Fibroblast of gingiva (primary cell): ENCODE results near the gene SCN7A.
A peak's percentile ranks its signal among the peaks of the same experiment; 100 is the strongest.
"Not testable (repeated sequence)": the region's sequence is repeated elsewhere in the genome, so short reads cannot be mapped to it uniquely, and the experiment has no call there.

Source experiments
- DNase-seq: peaks from one replicate; pipeline ENCODE4 v3.0.0-alpha.2; 2011; ENCODE audit warnings: low read depth

SCN7A gene

DNA sequence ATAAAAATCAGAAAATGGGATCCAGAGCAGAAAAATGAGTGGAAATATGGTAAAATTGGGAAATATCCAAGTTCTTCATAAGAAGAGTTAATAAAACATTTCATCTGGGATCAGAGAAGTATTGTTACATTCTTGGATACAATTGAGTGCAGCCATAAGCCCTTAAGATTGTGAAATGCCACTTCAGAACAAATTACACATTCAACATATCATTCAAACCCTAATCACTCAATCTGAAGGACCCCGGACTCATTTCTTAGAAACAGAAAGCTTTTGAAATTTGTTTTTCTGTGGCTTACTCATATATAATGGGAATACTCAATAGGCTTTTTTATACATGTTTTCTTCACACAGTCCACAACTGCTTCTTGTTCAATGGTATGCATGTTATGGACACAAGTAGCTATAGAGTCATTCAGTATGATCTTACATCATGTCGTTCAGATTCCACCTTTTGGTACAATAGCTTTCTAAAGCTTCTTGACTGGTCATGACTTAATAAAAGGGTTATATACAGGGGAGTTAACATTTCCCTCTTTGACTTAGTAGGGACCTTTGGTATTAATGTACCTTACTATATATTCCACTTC, 39.9 kb downstream of the SCN7A start:
- DNase-seq, result no peak

DNA sequence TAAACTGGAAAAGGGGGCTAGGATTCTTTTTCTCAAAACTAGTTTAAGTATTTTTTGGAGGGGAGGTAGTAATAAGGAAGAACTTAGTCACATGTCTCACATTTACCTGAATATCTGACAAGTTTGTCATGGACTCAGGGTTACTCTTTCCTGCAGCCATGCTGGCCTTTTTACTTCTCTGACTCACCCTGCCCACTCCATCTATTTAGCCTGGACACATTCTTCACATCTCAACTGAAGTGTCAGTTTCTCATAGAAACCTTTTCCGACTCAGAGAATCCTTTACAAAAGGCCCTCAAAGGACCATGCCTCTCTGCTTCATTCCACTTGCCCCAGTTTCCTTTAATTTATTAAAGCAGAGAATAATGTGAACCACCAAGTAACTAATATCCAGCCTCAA, 42.6 kb downstream of the SCN7A start:
- no peak for DNase-seq

DNA sequence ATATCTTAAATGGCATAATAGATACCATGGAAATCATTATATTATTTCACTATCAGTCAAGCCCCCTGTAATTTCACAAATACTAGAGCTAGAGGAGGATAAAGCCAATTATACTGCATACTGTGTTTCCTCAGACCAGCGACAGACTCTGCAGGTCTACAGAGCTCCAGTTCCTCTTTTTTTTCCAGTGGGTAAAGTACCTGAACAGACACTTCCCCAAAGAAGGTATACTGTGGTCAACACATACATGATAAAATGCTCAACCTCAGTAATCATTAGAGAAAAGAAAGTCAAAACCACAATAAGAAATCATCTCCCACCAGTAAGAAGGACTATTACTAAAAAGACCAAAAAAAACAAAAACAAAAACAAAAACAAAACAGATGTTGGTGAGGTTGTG, 44.6 kb downstream of the SCN7A start:
- no peak for DNase-seq

DNA sequence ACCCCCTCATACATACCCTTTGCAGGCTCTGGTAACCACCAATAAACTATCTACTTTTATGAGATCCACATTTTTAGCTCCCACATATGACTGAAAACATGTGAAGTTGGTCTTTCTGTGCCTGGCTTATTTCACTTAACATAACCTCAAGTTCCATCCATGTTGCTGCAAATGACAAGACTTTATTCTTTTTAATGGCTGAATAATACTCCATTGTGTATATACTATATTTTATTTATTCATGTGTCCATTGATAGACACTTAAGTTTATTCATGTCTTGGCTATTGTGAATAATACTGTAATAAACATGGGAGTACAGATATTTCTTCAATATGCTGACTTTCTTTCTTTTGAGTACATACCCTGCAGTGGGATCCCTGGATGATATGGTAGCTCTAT, 45.9 kb downstream of the SCN7A start:
- no peak for DNase-seq

DNA sequence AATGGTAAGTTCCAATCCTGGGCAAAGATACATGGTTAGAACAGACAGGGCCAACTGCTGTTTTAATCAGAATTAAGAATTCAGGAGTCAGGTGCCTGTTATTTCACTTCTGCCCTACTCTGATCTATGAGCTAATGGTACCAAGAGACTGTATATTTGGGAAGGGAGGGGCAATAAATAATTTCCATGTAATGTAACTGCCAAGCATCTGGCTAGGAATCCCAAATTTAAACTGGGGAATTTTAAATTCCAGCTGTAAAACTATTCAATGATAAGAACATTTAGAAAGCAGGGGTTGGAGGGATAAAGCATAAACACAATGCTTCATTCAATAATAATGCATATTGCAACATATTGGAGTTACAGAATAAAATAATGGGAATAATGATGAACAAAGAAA, 49.7 kb downstream of the SCN7A start:
- DNase-seq, result no peak

DNA sequence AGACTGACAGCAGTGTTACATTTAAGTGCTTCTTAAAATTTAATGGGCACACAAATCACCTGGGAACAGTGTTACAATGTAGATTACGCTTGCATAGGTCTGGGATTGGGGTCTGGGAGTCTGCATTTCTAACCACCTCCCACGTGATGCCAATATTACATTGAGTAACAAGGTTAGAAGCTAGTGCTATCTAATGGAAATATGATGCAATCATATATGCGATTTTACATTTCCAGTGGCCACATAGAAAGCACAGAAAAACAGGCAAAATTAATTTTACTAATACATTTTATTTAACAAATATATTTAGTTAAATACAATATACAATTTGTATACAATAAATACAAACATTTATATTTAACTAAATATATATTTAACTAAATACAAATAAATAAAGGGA, 53.7 kb downstream of the SCN7A start:
- DNase-seq, result no peak

DNA sequence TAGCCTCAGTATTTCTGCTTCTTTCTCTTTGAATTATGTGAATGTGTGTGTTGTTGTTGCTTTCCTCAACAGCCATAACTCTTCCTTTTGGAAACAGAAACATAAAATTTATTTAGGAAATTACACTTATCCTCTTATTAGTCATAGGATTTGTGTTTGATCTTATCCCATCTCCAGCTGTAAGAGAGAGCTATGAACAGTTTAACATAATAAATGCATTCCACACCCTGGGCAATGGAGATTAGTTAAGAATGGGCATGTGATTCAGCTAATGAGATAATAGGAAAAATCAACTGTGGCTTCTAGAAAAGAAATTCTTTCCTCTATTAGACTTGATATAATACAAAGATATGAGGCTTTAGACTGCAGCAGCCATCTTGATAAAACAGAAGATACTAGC, 55.0 kb downstream of the SCN7A start:
- DNase-seq, result no peak

DNA sequence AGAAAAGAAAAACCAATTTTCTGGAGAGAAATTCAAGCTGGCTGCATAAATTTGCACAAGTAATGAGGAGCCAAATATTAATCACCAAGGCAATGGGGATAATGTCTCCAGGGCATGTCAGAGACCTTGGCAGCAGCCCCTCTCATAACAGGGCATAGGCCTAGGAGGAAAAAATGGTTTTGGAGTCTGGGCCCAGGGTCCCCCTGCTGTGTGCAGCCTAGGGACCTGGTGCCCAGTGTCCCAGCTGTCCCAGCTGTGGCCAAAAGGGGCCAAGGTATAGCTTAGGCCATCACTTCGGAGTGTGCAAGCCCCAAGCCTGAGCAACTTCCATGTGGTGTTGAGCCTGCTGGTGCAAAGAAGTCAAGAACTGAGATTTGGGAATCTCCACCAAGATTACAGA, 57.1 kb downstream of the SCN7A start:
- no peak for DNase-seq

DNA sequence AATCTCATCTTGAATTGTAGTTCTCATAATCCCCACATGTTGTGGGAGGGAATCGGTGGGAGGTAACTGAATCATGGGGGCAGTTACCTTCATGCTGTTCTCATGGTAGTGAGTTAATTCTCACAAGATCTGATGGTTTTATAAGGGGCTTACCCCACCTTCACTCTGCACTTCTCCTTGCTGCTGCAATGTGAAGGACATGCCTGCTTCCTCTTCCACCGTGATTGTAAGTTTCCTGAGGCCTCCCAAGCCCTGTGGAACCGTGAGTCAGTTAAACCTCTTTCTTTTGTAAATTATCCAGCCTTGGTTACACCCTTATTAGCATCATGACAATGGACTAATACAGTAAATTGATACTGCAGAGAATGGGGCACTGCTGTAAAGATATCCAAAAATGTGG, 57.9 kb downstream of the SCN7A start:
- DNase-seq, result no peak

DNA sequence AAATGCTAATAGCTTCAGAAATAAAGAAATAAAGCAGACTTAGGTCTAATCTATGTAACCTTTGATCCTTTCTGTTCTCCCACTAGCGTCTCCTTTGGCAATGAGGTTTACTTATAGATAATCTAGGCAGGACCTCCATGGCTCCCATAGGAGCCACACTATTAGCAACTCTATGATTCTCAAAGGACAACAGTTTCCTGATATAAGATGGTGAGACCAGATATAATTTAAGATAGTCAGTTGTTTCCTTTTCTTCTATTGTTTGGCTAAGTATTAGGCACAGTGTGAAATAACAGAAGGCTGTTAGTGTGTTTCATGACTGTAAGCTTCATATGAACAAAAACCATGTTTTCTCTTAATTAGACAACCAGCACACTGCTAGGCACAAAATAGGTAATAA, 59.6 kb downstream of the SCN7A start:
- no peak for DNase-seq

DNA sequence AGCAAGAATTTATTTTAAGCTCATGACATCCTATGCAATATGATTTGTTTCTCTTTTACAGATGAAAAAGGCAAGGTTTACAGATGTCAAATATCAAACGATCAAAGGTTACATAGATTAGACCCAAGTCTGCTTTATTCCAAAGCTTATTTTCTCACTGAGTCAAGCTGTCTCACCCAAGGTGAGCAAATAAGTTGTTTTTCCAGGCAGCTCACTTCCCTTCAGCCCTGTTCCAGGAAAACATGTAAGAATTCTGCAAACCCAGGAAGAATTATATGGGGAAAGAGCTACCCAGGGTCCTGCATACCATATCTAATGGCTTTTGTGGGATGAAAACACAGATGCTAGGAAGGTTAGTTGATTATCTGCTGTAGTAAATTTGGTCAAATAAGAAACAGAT, 60.6 kb downstream of the SCN7A start:
- no peak for DNase-seq

DNA sequence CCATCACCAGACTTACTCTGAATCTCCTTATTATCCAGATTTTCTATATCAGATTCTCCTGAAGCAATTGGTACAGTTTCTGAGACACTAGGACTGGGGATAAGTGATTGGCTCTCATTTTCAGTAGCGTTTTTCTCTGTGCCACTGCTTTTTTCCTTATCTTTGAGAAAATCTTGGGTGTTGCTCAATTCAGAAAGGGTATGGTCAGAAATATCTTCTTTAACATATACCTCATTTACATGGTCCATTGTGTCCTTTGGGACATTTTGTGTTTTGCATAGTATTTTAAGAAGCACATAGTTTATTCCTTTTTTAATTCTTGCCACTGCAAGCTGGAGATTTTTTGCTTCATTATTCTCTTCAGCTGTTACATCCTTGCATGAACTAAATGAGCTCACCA, 61.7 kb downstream of the SCN7A start:
- no peak for DNase-seq

DNA sequence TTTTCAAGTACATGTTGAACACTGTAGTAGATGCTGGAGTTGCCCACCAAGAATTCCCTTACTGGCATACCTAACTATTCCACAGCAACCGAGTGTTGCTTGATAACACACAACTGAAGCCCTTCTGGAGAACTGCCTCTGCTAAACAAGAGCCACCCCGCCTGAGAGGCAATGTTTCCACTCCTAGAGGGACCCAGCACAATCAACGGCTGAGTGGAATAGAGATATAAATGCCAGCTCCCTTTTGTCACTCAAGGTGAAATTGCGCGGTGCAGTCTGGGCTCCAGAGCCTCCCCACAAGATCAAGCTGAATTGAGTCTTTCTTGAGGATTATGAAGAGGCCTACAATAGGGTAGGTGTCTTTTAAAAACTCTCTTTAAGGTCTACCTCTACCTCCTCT, 69.2 kb downstream of the SCN7A start:
- no peak for DNase-seq

DNA sequence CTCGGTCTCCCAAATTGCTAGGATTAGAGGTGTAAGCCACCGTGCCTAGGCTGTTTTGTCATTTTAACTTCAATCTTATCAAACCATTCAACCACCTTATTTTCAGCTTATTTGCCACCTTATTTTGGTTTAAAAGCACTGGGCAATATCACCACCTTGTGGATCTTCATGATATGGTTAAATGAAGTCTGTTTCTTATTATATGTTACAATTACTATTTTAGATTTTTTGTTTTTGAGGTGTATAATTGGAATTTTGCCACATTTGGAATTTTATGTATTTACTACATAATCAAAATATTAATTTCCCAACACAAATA, 74.5 kb downstream of the SCN7A start:
- peak; percentile 32 for DNase-seq

DNA sequence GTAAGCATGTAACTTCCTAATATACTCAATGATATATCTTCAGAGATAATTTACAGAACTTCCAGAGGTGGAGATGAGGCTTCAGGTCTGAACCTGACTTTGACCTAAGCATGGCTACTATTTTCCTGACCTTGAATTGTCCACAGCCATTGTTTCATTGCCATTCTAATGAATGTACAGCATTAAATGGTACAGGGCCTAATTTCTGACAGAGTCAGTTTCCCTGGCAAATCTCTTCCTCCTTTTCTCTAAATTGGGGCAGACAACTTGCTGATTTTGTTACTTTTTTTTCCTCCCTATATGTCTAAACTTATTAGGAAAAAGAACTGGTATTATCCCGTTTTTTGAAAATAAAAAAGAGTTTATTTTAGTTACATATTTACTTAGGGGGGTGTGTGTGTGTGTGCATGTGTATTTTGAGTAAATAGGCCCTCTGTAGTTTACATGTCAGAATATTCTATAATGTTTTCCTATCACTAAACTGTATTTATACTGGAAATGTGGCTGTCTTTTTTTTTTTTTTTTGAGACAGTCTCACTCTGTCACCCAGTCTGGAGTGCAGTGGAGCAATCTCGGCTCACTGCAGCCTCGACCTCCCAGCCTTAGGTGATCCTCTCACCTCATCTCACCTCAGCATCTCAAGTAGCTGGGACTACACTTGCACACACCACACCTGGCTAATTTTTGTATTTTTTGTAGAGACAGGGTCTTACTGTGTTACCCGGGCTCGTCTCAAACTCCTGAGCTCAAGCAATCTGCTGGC, 75.0 kb downstream of the SCN7A start:
- no peak for DNase-seq

DNA sequence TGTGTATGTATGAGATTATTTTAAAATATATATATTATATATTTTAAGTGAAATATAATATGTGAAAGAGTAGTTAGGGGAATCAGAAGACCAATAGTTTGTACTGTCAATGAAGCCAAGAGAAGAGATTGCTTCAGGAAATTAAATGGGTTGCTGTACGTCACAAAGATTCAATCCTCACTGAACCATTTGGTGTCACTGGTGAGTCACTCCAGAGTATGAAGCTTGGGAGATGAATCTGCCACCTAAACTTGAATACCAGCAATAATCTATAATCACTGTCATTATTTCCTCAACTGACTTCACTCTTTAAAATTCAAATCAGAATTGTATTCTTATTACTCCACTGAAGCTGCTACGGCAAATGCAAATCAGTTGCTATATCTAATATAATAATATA, 76.4 kb downstream of the SCN7A start:
- DNase-seq, result peak; percentile 49

DNA sequence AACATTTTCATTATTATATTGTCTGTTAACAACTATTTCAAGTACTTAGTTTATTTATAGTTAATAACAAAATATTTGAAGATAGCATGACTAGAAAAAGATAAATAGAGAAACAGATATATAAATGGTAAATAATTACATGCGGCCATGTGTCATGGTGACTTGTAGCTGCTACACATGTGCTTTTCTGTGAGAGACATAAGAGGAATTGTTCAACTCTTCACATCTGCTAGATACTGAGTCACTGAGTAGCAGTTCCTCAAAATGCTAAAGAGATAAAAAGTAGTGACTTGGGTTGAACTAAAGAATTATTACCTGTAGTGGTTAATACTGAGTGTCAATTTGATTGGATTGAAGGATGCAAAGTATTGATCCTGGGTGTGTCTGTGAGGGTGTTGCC, 80.8 kb downstream of the SCN7A start:
- DNase-seq, result no peak

DNA sequence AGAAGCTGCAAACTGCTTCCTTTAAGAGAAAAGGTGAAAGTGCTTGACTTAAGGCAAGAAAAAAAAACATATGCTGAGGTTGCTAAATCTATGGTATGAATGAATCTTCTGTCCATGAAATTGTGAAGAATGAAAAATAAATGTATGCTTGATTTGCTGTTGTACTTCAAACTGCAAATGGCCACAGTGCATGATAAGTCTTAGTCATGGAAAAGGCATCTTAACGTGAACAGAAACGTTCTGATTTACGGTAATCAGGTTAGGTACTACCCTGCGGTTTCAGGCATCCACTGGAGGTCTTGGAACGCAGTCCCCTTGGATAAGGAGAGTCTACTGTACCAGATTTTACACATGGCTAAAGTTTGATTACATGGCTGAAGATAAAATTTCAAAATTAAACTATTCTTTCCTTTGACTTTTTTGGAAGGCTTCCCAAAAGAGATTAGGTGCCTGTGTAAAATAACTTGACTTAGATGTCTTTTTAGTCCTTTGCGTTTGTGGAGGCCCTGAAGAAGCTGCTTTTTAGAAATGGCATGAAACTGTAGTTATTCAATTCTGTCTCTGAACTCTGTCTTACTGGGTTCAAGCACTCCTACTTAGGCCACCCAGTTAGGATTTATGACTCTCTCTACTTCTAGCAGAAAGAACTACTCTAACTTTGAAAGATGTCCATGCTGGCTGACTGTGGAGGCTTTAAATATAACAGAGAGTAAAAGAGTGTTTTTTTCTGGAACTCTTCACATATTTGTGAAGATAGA, 82.4 kb downstream of the SCN7A start:
- no peak for DNase-seq

DNA sequence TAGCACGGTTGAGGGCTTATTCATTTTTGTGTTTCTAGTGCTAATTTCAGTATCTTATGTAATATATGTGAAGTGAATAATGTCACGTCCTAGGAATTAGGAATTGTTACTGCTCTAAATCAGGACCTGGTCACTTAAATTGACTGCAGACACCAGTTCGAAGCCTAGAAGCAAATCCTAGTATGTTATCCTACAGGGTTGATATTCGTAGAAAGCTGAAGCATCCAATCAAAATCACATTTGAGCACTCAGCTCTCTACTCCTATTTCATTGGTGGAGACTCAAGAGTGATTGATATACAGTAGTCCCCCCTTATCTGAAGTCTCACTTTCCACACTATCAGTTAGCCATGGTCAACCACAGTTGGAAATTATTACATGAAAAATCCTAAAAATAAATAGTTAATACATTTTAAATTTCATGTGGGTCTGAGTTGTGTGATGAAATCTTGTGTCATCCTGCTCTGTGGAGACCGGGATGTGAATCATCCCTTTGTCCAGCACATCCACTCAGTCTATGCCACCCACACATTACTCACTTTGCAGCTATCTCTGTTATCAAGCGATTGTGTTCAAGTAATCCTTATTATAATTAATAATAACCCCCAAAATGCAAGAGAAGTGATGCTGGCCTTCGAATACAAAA, 83.1 kb downstream of the SCN7A start:
- peak; percentile 65 for DNase-seq

DNA sequence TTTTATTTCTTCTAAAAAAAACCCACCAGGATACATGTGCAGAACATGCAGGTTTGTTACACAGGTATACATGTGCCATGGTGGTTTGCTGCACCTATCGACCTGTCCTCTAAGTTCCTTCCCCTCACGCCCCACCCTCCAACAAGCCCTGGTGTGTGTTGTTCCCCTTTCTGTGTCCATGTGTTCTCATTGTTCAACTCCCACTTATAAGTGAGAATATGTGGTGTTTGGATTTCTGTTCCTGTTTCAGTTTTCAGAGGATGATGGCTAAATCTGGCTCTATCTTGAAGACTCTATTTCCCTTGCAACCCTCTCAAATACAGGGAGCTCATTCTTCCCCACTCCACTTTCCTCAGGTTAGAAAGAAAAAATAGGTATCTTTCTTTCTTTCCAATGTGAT, 86.3 kb downstream of the SCN7A start:
- not testable (repeated sequence) for DNase-seq

DNA sequence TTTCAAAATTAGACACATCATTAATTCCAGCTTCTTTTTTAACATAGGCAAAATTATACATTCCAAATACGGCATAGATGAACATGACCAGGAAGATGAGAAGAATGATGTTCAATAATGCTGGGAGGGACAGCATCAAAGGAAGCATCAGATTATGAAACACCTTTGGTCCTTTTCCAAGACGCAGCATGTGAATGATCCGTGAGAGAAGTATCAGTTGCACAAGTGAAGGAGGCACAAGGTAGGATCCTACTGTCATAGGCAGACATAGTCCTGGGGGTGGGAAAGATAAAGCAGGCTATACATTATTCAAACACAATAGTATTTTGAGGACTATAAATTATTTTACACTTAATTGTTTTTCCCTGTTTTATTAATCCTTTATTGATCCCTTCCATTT, 87.7 kb downstream of the SCN7A start:
- DNase-seq, result no peak

DNA sequence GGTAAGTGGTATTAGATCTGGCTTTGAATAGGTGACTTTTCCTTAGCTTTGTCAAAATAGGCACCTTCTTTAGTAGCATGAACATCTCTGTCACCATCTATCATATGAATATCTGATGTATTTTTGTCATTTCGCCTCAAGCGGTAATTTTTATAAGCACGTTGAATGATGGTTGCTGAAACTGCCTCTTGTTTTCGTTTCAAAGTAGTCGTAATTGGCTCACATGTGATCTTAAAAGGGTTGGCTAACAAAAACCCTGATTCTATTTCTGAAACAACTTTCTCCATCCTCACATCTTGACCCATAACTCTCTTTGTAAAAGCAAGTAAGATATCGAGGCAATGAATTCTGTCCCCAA, 88.5 kb downstream of the SCN7A start:
- DNase-seq, result no peak
